Erythroblast (primary cell): ENCODE results near the gene SLCO2A1.

Experiments
- GATA1 ChIP-seq: IDR thresholded peaks from 2 replicates; pipeline ENCODE4 v1.6.1; 2011; ENCODE audit warnings: low read depth, mild to moderate bottlenecking, control low read depth, low read length, moderate library complexity
- POLR2A ChIP-seq: IDR thresholded peaks from 2 replicates; pipeline ENCODE4 v1.6.1; 2011; ENCODE audit warnings: mild to moderate bottlenecking, low read length

DNA sequence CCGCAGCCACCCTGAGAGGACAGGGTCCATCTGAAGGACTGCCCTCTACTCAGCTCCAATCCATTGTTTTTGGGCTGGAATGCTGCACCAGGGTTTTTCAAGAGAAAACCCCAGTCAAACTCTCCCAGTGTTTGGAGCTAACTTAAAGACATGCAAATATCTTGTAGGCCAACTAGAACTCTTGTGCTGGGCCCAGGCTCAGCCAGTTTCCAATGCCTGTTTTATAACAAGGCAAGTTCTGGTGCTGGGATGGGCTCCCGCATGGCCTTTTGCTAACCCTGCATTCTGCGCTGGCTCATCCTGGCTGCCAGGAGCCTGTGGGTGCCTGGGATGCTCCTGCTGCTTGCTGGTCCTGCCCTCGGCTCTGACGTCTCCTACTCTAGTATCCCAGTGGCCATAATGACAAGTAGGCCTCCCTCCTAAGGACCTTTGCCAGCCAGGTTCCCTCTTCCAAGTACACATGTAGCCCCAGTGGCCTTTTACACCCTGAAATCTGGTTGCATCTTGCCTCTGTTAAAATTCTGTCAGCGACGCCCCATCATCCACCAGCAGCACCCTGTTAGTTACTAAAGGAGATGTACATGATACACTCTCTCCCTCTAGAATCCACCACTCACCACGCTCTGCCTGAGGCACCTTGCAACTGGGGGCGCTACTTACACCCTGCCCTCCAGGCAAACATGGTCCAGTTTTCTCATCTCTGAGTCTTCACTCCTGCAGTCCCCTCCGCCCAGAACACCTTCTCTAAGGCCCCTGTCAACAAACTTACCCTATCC lies 103.6 kb downstream of the SLCO2A1 start:
- TF ChIP-seq POLR2A (no peak), GATA1 (no peak)
